HT-29 (cell line): ENCODE results near the gene LRRC23. TPM values are rescaled to one million over a fixed set of nuclear protein-coding genes. Genes with fewer than 3 reads are reported as not detected.
A peak's percentile ranks its signal among the peaks of the same experiment; 100 is the strongest.

Experiments
- DNase-seq: peaks from one replicate; pipeline ENCODE4 v3.0.0-alpha.2; 2015; ENCODE audit warnings: low spot score
- total RNA-seq: library from RNA; depleted of rRNA; stranded (reverse); fragments of >200 nt; shearing (Covaris generic); gene quantifications from 2 replicates; pipeline ENCODE4 v1.2.3, GENCODE V29; 2014

The LRRC23 gene
- total RNA-seq, 1 experiment from 2014 or later: 0.61 TPM

DNA sequence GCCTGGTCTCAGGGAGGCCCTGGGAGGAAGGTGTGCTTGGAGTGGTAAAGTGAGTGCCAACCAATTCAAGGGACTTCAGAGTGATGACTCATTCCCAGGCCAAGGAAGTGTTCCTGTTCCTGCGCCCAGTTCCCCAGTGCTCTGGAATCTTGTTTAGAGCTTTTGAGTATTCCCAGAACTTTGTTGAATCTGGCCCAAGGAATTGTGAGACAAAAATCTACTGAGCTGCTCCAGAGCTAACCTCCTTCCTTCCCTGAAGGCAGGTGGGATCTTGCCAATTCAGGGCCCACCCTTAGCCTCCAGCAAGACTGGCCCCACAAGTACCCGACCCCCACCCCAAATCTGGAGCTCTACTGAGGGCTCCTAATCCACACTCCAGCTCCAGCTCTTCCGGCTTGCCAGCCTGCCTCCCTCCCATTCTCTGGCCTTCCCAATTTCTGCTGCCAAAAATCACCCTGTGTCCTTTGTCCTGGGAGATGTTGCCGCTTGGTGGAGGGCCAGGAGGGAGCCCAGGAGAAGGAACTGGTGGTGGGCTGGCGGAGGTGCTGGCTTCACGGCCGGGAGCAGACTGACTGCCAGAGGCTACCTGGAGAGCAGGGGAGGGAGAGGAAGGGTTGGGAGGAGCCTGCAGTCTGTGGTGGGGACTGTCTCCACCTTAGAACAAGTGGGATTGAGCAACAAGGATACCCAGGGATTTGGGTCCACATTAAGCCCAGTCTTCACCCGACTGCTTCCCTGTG lies 21.1 kb downstream of the LRRC23 start:
- DNase-seq: peak; percentile 88

DNA sequence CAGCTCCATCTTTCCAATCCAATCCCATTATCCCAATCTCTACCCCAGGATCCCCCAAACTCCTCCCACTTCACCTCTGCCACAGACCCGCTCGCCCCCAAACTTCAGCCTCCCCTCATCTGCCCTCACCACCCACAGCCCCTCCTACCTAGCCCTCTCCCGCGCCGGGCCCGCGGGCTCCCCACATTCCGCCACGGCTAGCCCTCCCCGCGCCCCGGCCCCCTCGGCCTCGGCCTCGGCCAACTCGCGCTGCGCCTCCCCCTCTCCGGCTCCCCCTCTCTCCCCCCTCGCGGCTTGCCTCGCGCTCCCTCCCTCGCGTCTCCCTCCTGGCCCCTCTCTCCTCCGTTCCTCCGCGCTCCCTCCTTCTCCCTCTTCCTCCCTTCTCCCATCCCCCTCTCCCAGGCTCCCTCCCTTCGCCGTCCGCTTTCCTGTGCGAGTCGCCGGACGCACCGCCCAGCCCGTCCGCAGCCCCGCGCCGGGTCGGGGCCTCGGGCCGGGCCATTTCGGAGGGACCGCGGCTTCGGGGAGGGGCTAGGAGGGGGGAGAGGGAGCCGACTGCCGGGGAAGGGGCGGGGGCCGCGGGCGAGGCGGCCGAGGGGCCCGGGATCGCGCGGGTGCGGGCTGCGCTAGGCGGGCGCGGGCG lies 22.9 kb downstream of the LRRC23 start, which contains the start of gene ATN1:
Gene ATN1 (plus strand): TSS at position 581 of the 643 bp plus-strand sequence. CDS start 6,043 bp downstream, outside the sequence.
- peak; percentile 51 for DNase-seq

DNA sequence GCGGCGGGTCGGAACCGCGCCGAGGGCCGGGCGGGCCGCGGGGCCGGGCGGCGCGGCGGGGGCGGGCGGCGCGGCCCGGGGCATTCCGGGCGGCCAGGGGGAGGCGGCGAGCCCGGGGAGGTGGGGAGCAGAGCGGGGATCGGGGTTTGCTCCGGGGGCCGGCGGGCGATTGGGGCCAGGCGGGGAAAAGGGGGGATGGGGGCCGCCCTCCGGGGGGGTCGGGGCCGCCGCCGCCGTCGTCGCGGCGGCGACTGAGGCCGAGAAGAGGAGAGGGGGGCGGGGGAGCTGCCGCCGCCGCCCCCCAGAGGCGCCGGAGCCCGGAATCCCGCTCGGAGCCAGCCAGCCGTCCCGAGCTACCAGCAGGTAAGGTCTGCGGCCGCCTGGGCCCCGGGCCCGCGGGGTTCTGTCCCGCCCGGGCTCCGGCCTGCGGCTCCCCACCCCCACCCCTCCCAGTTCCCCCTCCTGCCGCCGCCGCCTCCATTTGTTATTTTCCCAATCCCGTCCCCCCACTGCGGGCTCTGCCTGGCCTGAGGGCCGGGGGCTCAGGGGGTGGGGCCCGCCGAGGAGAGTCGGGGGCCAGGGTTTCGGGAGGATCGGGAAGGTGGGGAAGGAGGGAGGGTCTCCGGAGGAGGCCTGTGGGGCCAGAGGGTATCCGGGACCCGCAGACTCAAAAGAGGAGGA lies 23.5 kb downstream of the LRRC23 start:
- no peak for DNase-seq

DNA sequence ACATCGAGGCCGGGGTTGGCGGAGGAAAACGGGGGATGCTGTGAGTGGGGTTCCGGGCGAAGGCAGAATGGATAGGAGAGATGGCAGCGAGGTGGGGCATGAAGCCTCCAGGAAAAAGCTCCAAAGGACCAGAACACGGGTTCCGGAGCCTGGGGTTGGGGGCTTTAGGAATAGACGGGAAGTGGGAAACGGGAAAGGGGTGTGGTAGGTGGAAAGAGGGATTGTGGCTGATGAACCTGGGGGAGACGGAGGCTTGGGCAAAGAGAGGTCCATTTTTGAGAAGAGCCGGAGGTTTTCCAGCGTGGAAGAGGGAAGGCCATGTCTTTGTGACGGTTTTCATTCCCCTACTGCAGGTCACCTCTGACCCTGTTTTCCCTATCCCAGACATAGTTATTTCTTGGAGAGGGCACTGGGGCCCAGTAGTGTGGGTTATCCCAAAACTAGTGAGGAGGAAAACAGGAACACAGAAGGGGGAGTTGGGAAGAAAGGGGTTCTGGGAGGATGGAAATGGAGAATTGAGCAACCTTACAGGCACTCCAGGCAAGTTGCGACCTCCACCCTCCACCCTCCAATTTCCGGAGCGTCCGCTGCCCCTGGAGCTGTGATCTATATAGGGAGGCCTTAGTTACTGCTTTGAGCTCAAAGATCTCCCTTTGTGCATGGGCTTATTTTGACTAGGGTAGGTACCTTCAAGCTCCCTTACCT lies 24.2 kb downstream of the LRRC23 start:
- DNase-seq: peak; percentile 24

- no peak for DNase-seq
These were observed 25.1 kb downstream of the LRRC23 start for GRCh38 chr12:6929466-6930452.

- DNase-seq: no peak
These were observed 28.1 kb downstream of the LRRC23 start for GRCh38 chr12:6932766-6933165.

DNA sequence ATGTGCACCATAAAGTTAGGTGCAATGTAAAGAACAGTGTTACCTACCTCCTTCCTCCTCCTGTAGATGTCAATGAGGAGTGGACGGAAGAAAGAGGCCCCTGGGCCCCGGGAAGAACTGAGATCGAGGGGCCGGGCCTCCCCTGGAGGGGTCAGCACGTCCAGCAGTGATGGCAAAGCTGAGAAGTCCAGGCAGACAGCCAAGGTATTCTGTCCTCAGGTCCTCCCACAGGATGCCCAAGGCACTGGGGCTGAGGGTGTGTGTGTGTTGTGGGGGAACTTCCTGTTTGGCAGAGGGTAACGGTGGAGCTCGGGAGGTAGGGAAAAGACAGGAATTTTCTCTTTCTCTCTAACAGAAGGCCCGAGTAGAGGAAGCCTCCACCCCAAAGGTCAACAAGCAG lies 29.5 kb downstream of the LRRC23 start:
- no peak for DNase-seq

DNA sequence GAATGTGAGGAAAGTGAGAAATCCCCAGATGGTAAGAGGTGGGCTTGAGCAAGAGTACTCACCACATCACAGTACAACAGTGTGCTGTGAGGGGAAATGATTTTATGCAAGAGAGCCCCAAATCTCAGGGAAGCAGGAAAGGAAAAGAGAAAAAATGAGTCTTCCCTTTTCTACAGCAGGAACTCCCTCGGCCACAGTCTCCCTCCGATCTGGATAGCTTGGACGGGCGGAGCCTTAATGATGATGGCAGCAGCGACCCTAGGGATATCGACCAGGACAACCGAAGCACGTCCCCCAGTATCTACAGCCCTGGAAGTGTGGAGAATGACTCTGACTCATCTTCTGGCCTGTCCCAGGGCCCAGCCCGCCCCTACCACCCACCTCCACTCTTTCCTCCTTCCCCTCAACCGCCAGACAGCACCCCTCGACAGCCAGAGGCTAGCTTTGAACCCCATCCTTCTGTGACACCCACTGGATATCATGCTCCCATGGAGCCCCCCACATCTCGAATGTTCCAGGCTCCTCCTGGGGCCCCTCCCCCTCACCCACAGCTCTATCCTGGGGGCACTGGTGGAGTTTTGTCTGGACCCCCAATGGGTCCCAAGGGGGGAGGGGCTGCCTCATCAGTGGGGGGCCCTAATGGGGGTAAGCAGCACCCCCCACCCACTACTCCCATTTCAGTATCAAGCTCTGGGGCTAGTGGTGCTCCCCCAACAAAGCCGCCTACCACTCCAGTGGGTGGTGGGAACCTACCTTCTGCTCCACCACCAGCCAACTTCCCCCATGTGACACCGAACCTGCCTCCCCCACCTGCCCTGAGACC lies 31.0 kb downstream of the LRRC23 start:
- no peak for DNase-seq

DNA sequence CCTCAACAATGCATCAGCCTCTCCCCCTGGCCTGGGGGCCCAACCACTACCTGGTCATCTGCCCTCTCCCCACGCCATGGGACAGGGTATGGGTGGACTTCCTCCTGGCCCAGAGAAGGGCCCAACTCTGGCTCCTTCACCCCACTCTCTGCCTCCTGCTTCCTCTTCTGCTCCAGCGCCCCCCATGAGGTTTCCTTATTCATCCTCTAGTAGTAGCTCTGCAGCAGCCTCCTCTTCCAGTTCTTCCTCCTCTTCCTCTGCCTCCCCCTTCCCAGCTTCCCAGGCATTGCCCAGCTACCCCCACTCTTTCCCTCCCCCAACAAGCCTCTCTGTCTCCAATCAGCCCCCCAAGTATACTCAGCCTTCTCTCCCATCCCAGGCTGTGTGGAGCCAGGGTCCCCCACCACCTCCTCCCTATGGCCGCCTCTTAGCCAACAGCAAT lies 31.6 kb downstream of the LRRC23 start:
- no peak for DNase-seq

DNA sequence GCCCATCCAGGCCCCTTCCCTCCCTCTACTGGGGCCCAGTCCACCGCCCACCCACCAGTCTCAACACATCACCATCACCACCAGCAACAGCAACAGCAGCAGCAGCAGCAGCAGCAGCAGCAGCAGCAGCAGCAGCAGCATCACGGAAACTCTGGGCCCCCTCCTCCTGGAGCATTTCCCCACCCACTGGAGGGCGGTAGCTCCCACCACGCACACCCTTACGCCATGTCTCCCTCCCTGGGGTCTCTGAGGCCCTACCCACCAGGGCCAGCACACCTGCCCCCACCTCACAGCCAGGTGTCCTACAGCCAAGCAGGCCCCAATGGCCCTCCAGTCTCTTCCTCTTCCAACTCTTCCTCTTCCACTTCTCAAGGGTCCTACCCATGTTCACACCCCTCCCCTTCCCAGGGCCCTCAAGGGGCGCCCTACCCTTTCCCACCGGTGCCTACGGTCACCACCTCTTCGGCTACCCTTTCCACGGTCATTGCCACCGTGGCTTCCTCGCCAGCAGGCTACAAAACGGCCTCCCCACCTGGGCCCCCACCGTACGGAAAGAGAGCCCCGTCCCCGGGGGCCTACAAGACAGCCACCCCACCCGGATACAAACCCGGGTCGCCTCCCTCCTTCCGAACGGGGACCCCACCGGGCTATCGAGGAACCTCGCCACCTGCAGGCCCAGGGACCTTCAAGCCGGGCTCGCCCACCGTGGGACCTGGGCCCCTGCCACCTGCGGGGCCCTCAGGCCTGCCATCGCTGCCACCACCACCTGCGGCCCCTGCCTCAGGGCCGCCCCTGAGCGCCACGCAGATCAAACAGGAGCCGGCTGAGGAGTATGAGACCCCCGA lies 32.2 kb downstream of the LRRC23 start:
- no peak for DNase-seq

DNA sequence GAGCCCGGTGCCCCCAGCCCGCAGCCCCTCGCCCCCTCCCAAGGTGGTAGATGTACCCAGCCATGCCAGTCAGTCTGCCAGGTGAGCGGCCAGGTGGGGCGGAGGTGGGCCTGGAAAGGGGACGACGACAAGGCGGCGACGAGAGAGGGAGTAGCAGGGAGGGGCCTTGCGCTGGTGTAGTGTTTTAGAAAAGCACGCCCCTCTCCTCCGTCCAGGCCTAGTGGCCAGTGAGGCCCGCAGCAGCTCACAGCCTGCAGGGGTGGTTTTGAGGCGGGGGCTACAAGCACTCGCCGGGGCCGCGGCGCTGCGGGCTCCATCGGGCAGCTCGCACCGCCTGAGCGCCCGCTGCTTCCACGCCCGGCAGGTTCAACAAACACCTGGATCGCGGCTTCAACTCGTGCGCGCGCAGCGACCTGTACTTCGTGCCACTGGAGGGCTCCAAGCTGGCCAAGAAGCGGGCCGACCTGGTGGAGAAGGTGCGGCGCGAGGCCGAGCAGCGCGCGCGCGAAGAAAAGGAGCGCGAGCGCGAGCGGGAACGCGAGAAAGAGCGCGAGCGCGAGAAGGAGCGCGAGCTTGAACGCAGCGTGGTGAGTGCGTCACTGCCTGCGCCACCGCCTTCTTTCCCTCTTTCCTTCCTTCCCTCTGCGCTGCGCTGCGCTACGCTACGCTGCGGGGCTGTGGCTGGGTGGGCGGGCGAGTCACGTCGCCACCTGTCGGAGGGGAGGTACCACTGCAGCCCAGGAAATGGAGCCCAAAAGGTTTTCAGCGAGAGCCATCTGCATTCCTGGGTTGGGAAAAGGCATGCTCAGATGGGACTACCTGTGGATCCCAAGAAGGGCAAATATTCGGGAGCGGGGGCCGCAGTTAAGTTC lies 33.1 kb downstream of the LRRC23 start:
- DNase-seq: peak; percentile 96

DNA sequence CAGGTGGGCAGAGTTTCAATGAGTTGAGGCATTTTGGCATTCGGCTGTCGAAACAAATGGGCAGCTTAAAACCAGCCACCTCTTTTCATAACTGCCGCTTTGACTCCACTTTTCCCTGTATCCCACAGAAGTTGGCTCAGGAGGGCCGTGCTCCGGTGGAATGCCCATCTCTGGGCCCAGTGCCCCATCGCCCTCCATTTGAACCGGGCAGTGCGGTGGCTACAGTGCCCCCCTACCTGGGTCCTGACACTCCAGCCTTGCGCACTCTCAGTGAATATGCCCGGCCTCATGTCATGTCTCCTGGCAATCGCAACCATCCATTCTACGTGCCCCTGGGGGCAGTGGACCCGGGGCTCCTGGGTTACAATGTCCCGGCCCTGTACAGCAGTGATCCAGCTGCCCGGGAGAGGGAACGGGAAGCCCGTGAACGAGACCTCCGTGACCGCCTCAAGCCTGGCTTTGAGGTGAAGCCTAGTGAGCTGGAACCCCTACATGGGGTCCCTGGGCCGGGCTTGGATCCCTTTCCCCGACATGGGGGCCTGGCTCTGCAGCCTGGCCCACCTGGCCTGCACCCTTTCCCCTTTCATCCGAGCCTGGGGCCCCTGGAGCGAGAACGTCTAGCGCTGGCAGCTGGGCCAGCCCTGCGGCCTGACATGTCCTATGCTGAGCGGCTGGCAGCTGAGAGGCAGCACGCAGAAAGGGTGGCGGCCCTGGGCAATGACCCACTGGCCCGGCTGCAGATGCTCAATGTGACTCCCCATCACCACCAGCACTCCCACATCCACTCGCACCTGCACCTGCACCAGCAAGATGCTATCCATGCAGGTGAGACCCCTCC lies 34.0 kb downstream of the LRRC23 start:
- DNase-seq: no peak

DNA sequence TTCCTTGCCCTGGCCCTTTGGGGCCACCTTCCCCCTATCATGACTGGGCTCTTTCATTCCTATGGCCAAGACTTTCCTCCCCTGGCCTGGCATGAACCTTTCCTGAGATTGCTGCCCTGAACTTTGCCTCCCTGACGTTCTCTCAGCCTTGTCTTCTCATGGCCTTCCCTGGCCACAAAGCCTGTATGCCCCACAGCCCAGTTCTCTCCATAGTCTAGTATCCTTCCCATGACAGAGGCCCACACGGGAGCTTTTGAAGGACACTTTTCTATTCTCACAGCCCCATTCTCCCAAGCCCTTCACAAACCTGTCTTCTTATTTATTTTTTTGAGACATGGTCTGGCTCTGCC lies 34.5 kb downstream of the LRRC23 start:
- DNase-seq: no peak

GRCh38 chr12:6941267-6941666 lies 36.6 kb downstream of the LRRC23 start:
- no peak for DNase-seq

DNA sequence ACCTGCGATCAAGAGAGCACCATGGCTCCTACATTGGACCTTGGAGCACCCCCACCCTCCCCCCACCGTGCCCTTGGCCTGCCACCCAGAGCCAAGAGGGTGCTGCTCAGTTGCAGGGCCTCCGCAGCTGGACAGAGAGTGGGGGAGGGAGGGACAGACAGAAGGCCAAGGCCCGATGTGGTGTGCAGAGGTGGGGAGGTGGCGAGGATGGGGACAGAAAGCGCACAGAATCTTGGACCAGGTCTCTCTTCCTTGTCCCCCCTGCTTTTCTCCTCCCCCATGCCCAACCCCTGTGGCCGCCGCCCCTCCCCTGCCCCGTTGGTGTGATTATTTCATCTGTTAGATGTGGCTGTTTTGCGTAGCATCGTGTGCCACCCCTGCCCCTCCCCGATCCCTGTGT lies 37.2 kb downstream of the LRRC23 start:
- no peak for DNase-seq

GRCh38 chr12:6942331-6942665 lies 37.7 kb downstream of the LRRC23 start:
- DNase-seq: no peak

GRCh38 chr12:6943389-6943721 lies 38.7 kb downstream of the LRRC23 start:
- peak; percentile 95 for DNase-seq
